Smooth muscle cell (in vitro differentiated cells): Measurements from ENCODE around the gene TXNDC17. TPM values are rescaled to one million over a fixed set of nuclear protein-coding genes. Genes with fewer than 3 reads are reported as not detected.

Experiments
- DNase-seq: peaks from one replicate; lab custom pipeline; 2025; ENCODE audit not compliant: unreplicated experiment; lab: John Stamatoyannopoulos, UW
- H2AFZ ChIP-seq: fragments of 200-600 bp; sonication (generic); 2 replicates; pipeline ENCODE4 v1.6.0; 2016; ENCODE audit warnings: antibody characterized with exemption, low read depth, mild to moderate bottlenecking
- H3F3A ChIP-seq: fragments of 200-600 bp; sonication (generic); 2 replicates; pipeline ENCODE4 v1.6.0; 2017; ENCODE audit warnings: antibody characterized with exemption, low read depth
- H3K27ac ChIP-seq: fragments of 200-600 bp; sonication (generic); 2 replicates; pipeline ENCODE4 v1.5.1; 2016; ENCODE audit warnings: low read depth, mild to moderate bottlenecking
- H3K27me3 ChIP-seq: fragments of 200-600 bp; sonication (generic); 2 replicates; pipeline ENCODE4 v1.6.1; 2016; ENCODE audit warnings: low read depth, mild to moderate bottlenecking
- H3K36me3 ChIP-seq: fragments of 200-600 bp; sonication (generic); 2 replicates; pipeline ENCODE4 v1.5.1; 2016; ENCODE audit warnings: low read depth
- H3K4me1 ChIP-seq: fragments of 200-600 bp; sonication (generic); 2 replicates; pipeline ENCODE4 v1.5.1; 2016; ENCODE audit warnings: low read depth
- H3K4me2 ChIP-seq: fragments of 200-600 bp; sonication (generic); 2 replicates; pipeline ENCODE4 v1.6.0; 2016; ENCODE audit warnings: mild to moderate bottlenecking
- H3K4me3 ChIP-seq: fragments of 200-600 bp; sonication (generic); 2 replicates; pipeline ENCODE4 v1.5.1; 2016; ENCODE audit warnings: mild to moderate bottlenecking
- H3K79me2 ChIP-seq: fragments of 200-600 bp; sonication (generic); 2 replicates; pipeline ENCODE4 v1.6.0; 2016; ENCODE audit warnings: low read depth, mild to moderate bottlenecking
- H3K9ac ChIP-seq: fragments of 200-600 bp; sonication (generic); 2 replicates; pipeline ENCODE4 v1.6.0; 2016; ENCODE audit warnings: low read depth
- H3K9me3 ChIP-seq: fragments of 200-600 bp; sonication (generic); replicated peaks from 2 replicates; pipeline ENCODE4 v1.5.1; 2016; ENCODE audit warnings: low read depth
- H4K20me1 ChIP-seq: fragments of 200-600 bp; sonication (generic); 2 replicates; pipeline ENCODE4 v1.6.0; 2016; ENCODE audit warnings: low read depth
- CTCF ChIP-seq: fragments of 200-600 bp; sonication (generic); IDR thresholded peaks from 2 replicates; pipeline ENCODE4 v1.5.1; 2017; ENCODE audit warnings: borderline replicate concordance, mild to moderate bottlenecking, antibody characterized with exemption; ENCODE audit not compliant: insufficient read depth, poor library complexity, severe bottlenecking
- WGBS: methylation state at CpG from one replicate; pipeline ENCODE4 v1.1.7; 2016; ENCODE audit warnings: low lambda C conversion rate; 5-methylcytosine and 5-hydroxymethylcytosine counted together
- polyA plus RNA-seq: library from polyadenylated mRNA; unstranded; fragments of >200 nt; fragmentation: Nextera tagmentation; extraction: Ambion mirVana; gene quantifications from 2 replicates; pipeline ENCODE4 v1.2.1, GENCODE V29; 2016
- total RNA-seq: library from RNA; depleted of rRNA; stranded (reverse); fragments of >200 nt; gene quantifications from 2 replicates; pipeline ENCODE4 v1.2.3, GENCODE V29; 2014

Gene TXNDC17
- total and polyA plus RNA-seq, 2 experiments from 2014 or later: 363 to 431 TPM

- H3K9ac ChIP-seq: no peak overlapping the region
- no peak overlapping the region for H3K27ac ChIP-seq
- H3K27me3 ChIP-seq: no peaks in the 10 kb centered on the region
- 96% methylated on average over 3 of the region's 3 CpGs for WGBS
- DNase-seq: no peak
- H3K4me1 ChIP-seq: no peaks in the 10 kb centered on the region
- H2AFZ ChIP-seq: no peak overlapping the region
- peaks cover 29% of the 10 kb centered on the region for H3K36me3 ChIP-seq
- no peak overlapping the region for H3K4me3 ChIP-seq
- H3K9me3 ChIP-seq: no peaks in the 10 kb centered on the region
- H3K4me2 ChIP-seq: no peak overlapping the region
- no peak for TF ChIP-seq CTCF
- H3K79me2 ChIP-seq: peaks cover 21% of the 10 kb centered on the region
- H4K20me1 ChIP-seq: peaks cover 44% of the 10 kb centered on the region
- no peaks in the 10 kb centered on the region for H3F3A ChIP-seq
Observed at GRCh38 chr17:6633263-6633662, 7.6 kb upstream of the TXNDC17 start.

- H3F3A ChIP-seq: no peaks in the 10 kb centered on the region
- H3K4me3 ChIP-seq: no peak overlapping the region
- H3K9me3 ChIP-seq: no peaks in the 10 kb centered on the region
- 95% methylated on average over 2 of the region's 2 CpGs for WGBS
- H3K4me2 ChIP-seq: no peak overlapping the region
- H2AFZ ChIP-seq: no peak overlapping the region
- no peaks in the 10 kb centered on the region for H3K4me1 ChIP-seq
- peaks cover 36% of the 10 kb centered on the region for H3K79me2 ChIP-seq
- DNase-seq: no peak
- no peaks in the 10 kb centered on the region for H3K27me3 ChIP-seq
- H3K9ac ChIP-seq: no peak overlapping the region
- TF ChIP-seq CTCF: no peak
- peaks cover 22% of the 10 kb centered on the region for H3K36me3 ChIP-seq
- no peak overlapping the region for H3K27ac ChIP-seq
- peaks cover 24% of the 10 kb centered on the region for H4K20me1 ChIP-seq
Observed at GRCh38 chr17:6636105-6636504, 4.8 kb upstream of the TXNDC17 start.

GRCh38 chr17:6636616-6637457, 4.0 kb upstream of the TXNDC17 start:
- WGBS: 95% methylated on average over 15 of the region's 17 CpGs
- TF ChIP-seq CTCF: no peak
- no peak overlapping the region for H3K4me2 ChIP-seq
- peaks cover 24% of the 10 kb centered on the region for H4K20me1 ChIP-seq
- peaks cover 5% of the 10 kb centered on the region for H3K4me1 ChIP-seq
- no peaks in the 10 kb centered on the region for H3K9me3 ChIP-seq
- H3K27me3 ChIP-seq: no peaks in the 10 kb centered on the region
- H2AFZ ChIP-seq: no peak overlapping the region
- H3K4me3 ChIP-seq: no peak overlapping the region
- H3K27ac ChIP-seq: no peak overlapping the region
- no peak overlapping the region for H3K9ac ChIP-seq
- H3K36me3 ChIP-seq: peaks cover 22% of the 10 kb centered on the region
- no peak for DNase-seq
- no peaks in the 10 kb centered on the region for H3F3A ChIP-seq
- peaks cover 38% of the 10 kb centered on the region for H3K79me2 ChIP-seq

GRCh38 chr17:6637458-6637840, 3.4 kb upstream of the TXNDC17 start:
- 94% methylated on average over 6 of the region's 6 CpGs for WGBS
- no peak for TF ChIP-seq CTCF
- H3K9ac ChIP-seq: no peak overlapping the region

More at GRCh38 chr17:6637458-6637840, 3.4 kb upstream of the TXNDC17 start:
- Histone ChIP-seq H3K36me3 (peaks cover 20% of the 10 kb centered on the region), H3K4me2 (no peak overlapping the region), H4K20me1 (peaks cover 24% of the 10 kb centered on the region), H3K4me3 (no peak overlapping the region), H3F3A (peaks cover 4% of the 10 kb centered on the region), H3K9me3 (no peaks in the 10 kb centered on the region), H3K27me3 (no peaks in the 10 kb centered on the region), H3K79me2 (peaks cover 42% of the 10 kb centered on the region), H3K27ac (no peak overlapping the region), H2AFZ (no peak overlapping the region), H3K4me1 (peaks cover 11% of the 10 kb centered on the region)
- DNase-seq: no peak
